ENCODE data around the gene B3GNT2. TPM values are rescaled to one million over a fixed set of nuclear protein-coding genes. Genes with fewer than 3 reads are reported as not detected.

The B3GNT2 gene
- total RNA-seq, 1 donor, result 21.7 TPM

- H4K20me1 ChIP-seq (ENCODE audit: insufficient read depth, low read length), result peaks cover 44% of the 10 kb centered on the region
- no peaks in the 10 kb centered on the region for H3K9me3 ChIP-seq (ENCODE audit: low read depth, low read length)
- DNase-seq (ENCODE audit: insufficient read length, low spot score, missing footprints), result no peak
- H3K27ac ChIP-seq (ENCODE audit: low read depth, low read length), result no peak overlapping the region
- H3K27me3 ChIP-seq (ENCODE audit: insufficient read depth, low read length), result no peaks in the 10 kb centered on the region
- peaks cover 13% of the 10 kb centered on the region for H3K4me1 ChIP-seq (ENCODE audit: insufficient read depth, low read length)
- H2AFZ ChIP-seq (ENCODE audit: low read length), result no peak overlapping the region
- TF ChIP-seq CTCF (IDR thresholded peaks at IDR 0.05; ENCODE audit: extremely low read depth, low read depth, low read length), result no peak
- no peaks in the 10 kb centered on the region for H3K36me3 ChIP-seq (ENCODE audit: insufficient read depth, low read length)
- no peak overlapping the region for H3K4me3 ChIP-seq (ENCODE audit: insufficient read depth, low read length)
- H3K79me2 ChIP-seq (ENCODE audit: insufficient read depth, low read length), result peaks cover 88% of the 10 kb centered on the region
- no peak overlapping the region for H3K4me2 ChIP-seq (ENCODE audit: insufficient read depth, low read length)
These were observed 4.5 kb downstream of the B3GNT2 start for GRCh38 chr2:62200291-62200841.

GRCh38 chr2:62200868-62201267, 5.0 kb downstream of the B3GNT2 start:
- H3K4me1 ChIP-seq (ENCODE audit: insufficient read depth, low read length), result peaks cover 11% of the 10 kb centered on the region
- no peaks in the 10 kb centered on the region for H3K36me3 ChIP-seq (ENCODE audit: insufficient read depth, low read length)
- no peak overlapping the region for H3K4me3 ChIP-seq (ENCODE audit: insufficient read depth, low read length)
- H3K4me2 ChIP-seq (ENCODE audit: insufficient read depth, low read length), result no peak overlapping the region
- no peak for TF ChIP-seq CTCF (IDR thresholded peaks at IDR 0.05; ENCODE audit: extremely low read depth, low read depth, low read length)
- H3K27ac ChIP-seq (ENCODE audit: low read depth, low read length), result no peak overlapping the region
- H4K20me1 ChIP-seq (ENCODE audit: insufficient read depth, low read length), result peaks cover 47% of the 10 kb centered on the region
- no peak overlapping the region for H2AFZ ChIP-seq (ENCODE audit: low read length)
- no peaks in the 10 kb centered on the region for H3K27me3 ChIP-seq (ENCODE audit: insufficient read depth, low read length)
- no peak for DNase-seq (ENCODE audit: insufficient read length, low spot score, missing footprints)
- H3K79me2 ChIP-seq (ENCODE audit: insufficient read depth, low read length), result peaks cover 93% of the 10 kb centered on the region
- no peaks in the 10 kb centered on the region for H3K9me3 ChIP-seq (ENCODE audit: low read depth, low read length)

GRCh38 chr2:62201307-62201706, 5.4 kb downstream of the B3GNT2 start:
- Histone ChIP-seq H4K20me1 (ENCODE audit: insufficient read depth, low read length) (peaks cover 49% of the 10 kb centered on the region), H3K9me3 (ENCODE audit: low read depth, low read length) (no peaks in the 10 kb centered on the region), H3K27ac (ENCODE audit: low read depth, low read length) (no peak overlapping the region), H3K4me1 (ENCODE audit: insufficient read depth, low read length) (peaks cover 11% of the 10 kb centered on the region), H3K27me3 (ENCODE audit: insufficient read depth, low read length) (no peaks in the 10 kb centered on the region), H3K4me3 (ENCODE audit: insufficient read depth, low read length) (no peak overlapping the region), H3K4me2 (ENCODE audit: insufficient read depth, low read length) (no peak overlapping the region), H2AFZ (ENCODE audit: low read length) (no peak overlapping the region), H3K36me3 (ENCODE audit: insufficient read depth, low read length) (no peaks in the 10 kb centered on the region), H3K79me2 (ENCODE audit: insufficient read depth, low read length) (peaks cover 97% of the 10 kb centered on the region)
- no peak for TF ChIP-seq CTCF (IDR thresholded peaks at IDR 0.05; ENCODE audit: extremely low read depth, low read depth, low read length)
- no peak for DNase-seq (ENCODE audit: insufficient read length, low spot score, missing footprints)

- H3K27me3 ChIP-seq (ENCODE audit: insufficient read depth, low read length), result no peaks in the 10 kb centered on the region
- no peak overlapping the region for H2AFZ ChIP-seq (ENCODE audit: low read length)
- H3K9me3 ChIP-seq (ENCODE audit: low read depth, low read length), result no peaks in the 10 kb centered on the region
- H3K27ac ChIP-seq (ENCODE audit: low read depth, low read length), result no peak overlapping the region
- no peaks in the 10 kb centered on the region for H3K36me3 ChIP-seq (ENCODE audit: insufficient read depth, low read length)
- no peak for DNase-seq (ENCODE audit: insufficient read length, low spot score, missing footprints)
- peaks cover 11% of the 10 kb centered on the region for H3K4me1 ChIP-seq (ENCODE audit: insufficient read depth, low read length)
- no peak overlapping the region for H3K4me3 ChIP-seq (ENCODE audit: insufficient read depth, low read length)
- H4K20me1 ChIP-seq (ENCODE audit: insufficient read depth, low read length), result peaks cover 49% of the 10 kb centered on the region
- peaks cover 98% of the 10 kb centered on the region for H3K79me2 ChIP-seq (ENCODE audit: insufficient read depth, low read length)
- no peak overlapping the region for H3K4me2 ChIP-seq (ENCODE audit: insufficient read depth, low read length)
- no peak for TF ChIP-seq CTCF (IDR thresholded peaks at IDR 0.05; ENCODE audit: extremely low read depth, low read depth, low read length)
These were observed 6.3 kb downstream of the B3GNT2 start for GRCh38 chr2:62202019-62202722.

Data from osteoblast (primary cell).